RCC 7860 (cell line): Measurements from ENCODE around the gene PSORS1C2.

ENCODE experiments used
- DNase-seq: peaks from one replicate; pipeline ENCODE4 v3.0.0-alpha.2; 2015; ENCODE audit warnings: low spot score
- FAIRE-seq: peaks from 2 replicates; lab custom pipeline; 2012; peaks lifted over from hg19 to GRCh38; lab: Jason Lieb, UNC

PSORS1C2 gene

GRCh38 chr6:31115941-31116560 lies 22.8 kb downstream of the PSORS1C2 start:
- FAIRE-seq = no peak

GRCh38 chr6:31114970-31115849 lies 23.7 kb downstream of the PSORS1C2 start:
- no peak for DNase-seq

More at GRCh38 chr6:31115941-31116560, 22.8 kb downstream of the PSORS1C2 start:
- DNase-seq = no peak

GRCh38 chr6:31114541-31114878 lies 24.4 kb downstream of the PSORS1C2 start, which contains the start of gene PSORS1C1:
Gene PSORS1C1, plus strand, starts transcription at chr6:31114800. Its CDS starts 14,833 bp downstream, at chr6:31129633.
- FAIRE-seq = peak; percentile 86
- peak; percentile 85 for DNase-seq

More at GRCh38 chr6:31114970-31115849, 23.7 kb downstream of the PSORS1C2 start:
- no peak for FAIRE-seq

- peak; percentile 34 for DNase-seq
- FAIRE-seq = no peak
Observed at GRCh38 chr6:31113861-31114540, 24.9 kb downstream of the PSORS1C2 start.

GRCh38 chr6:31112478-31112877 lies 26.4 kb downstream of the PSORS1C2 start, which contains the start of gene C6orf15:
Gene C6orf15, minus strand, starts transcription at chr6:31112575. Its CDS starts 20 bp downstream, at chr6:31112555.
- no peak for DNase-seq
- FAIRE-seq = no peak

- no peak for DNase-seq
- no peak for FAIRE-seq
Observed at GRCh38 chr6:31111712-31112111, 27.2 kb downstream of the PSORS1C2 start.

- FAIRE-seq (no peak), DNase-seq (no peak)
Observed at GRCh38 chr6:31110825-31111582, 27.9 kb downstream of the PSORS1C2 start.

DNA sequence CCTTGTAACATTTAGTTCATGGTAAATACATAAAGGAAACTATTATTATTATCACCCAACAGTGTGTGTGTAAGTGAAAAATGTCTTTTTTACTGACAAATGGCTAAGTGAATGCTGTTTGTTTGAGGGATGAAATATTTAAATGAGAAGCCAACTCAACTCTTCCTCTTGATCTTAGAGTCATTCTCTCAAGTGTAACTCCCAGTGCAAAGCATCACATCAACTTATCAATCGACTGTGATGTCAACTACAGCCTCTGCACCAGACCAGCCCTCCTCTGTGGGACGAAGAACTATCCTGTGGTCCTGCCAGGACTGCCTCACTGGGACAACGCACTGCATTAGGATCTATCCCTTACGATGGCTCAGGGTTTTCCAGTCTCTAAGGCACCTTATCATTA lies 31.8 kb downstream of the PSORS1C2 start:
- FAIRE-seq = no peak
- DNase-seq = no peak

DNA sequence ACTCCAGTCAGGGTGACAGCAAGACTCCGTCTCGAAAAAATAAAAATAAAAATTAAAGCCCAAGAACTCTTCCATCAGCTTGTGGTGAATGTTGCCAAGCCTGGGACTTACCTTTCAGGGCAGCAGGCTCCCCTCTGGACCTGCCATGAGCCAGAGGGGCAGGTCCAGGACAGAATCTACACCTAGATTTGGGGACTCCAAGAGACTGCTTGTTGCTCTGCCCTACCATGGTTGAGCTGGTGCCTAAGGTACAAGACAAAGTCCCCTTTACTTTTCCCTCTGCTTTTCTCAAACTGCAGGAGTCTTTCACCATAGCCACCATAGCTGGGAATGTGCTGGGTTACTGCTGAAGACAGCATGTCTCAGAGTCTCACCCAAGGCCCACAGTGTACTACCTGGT lies 35.7 kb downstream of the PSORS1C2 start:
- DNase-seq (no peak), FAIRE-seq (no peak)

DNA sequence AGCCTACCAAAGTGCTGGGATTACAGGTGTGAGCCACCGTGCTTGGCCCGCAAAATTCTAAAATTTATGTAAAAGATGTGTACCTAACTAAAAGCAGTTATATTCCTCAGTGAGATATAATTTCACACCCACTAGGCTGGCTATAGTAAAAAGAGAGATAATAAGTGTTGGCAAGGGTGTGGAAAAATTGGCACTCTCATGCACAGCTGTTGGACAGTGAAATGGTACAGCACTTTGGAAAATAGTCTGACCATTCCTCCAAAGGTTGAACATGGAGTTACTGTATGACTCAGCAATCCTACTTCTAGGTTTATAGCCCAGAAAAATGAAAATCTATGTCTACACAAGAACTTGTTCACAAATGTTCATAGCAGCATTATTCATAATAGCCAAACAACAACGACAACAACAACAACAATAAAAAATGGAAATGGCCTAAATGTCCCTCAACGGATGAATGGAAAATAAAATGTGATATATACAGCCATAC lies 40.4 kb downstream of the PSORS1C2 start:
- no peak for FAIRE-seq
- no peak for DNase-seq

DNA sequence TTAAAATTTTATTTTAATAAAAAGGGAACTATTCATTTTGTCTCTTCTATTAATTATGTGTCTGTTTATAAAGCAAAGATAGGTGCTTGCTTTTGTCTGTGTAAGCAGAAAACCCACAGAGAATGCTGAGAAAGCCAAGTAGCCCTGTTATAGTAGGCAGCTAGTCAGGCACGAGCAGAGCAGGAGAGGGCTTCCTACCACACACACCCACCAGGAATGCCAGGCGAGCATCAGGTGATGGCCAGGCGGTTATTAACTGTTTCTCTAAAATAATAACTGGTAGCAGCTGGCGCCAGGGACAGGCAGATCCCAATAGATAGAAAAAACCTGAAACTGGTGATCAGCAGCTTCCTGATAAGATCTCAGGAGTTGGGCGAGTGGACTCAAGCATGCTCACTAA lies 42.2 kb downstream of the PSORS1C2 start:
- no peak for DNase-seq
- FAIRE-seq = no peak

DNA sequence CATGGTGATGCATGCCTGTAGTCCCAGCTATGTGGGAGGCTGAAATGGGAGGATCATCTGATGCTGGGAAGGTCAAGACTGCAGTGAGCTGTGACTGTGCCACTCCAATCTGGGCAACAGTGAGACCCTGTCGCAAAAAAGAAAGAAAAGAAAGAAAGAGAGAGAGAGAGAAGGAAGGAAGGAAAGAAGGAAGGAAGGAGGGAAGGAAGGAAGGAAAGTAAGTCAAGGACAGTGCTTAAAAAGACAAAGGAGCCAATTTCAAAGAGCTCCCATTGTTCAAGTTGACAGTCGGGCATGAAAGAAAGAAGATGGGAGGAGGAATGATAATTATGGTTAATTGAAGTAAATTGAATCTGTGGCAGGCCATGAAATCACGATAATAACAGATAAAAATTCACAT lies 42.7 kb downstream of the PSORS1C2 start:
- FAIRE-seq (no peak), DNase-seq (no peak)

DNA sequence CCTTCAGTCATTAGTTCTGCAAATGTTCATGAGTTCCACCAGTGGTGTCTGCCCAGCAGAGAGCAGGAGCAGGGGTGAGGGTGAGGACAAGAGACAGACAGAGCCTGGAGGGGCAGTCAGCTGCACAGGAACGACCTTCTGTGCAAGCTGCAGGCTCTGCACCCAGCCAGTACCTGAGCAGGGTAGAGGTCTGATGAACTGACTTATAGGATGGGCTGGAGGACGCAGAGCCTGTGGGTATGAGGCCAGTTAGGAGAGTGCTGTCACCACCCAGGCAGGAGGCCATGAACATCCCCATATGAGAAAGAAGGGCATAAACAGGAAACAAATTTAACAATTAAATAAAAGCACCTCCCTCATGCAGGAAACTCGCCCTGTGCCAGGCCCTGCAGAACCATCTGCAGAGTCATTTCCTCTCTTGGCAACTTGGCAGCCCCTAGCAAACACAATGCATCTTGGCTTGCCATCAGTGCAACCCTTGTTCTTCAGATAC lies 44.4 kb downstream of the PSORS1C2 start:
- DNase-seq (no peak), FAIRE-seq (no peak)

- no peak for DNase-seq
- no peak for FAIRE-seq
Observed at GRCh38 chr6:31092769-31093505, 45.9 kb downstream of the PSORS1C2 start.

GRCh38 chr6:31092238-31092637 lies 46.6 kb downstream of the PSORS1C2 start:
- FAIRE-seq = no peak
- DNase-seq = no peak

GRCh38 chr6:31091680-31092079 lies 47.2 kb downstream of the PSORS1C2 start:
- FAIRE-seq = no peak
- DNase-seq = no peak

DNA sequence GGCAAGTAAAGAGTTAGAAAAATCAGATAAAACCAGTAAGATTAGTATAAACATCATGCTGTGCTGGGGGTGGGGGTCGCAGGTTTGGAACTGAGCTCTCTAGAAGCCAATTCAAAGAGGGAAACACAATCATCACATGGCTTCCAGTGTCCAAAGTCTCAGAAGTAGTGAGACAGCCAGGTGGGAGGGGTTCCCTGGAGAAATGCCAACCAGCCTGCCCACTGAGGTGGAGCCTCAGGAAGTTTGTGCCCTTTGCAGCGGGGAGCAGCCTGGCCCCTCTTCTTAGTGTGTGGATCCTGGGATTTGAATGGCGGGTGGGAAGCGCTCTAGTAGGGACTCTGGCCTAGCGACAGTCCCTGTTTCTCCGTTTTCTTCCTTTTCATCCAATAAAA lies 47.9 kb downstream of the PSORS1C2 start:
- no peak for DNase-seq
- no peak for FAIRE-seq

DNA sequence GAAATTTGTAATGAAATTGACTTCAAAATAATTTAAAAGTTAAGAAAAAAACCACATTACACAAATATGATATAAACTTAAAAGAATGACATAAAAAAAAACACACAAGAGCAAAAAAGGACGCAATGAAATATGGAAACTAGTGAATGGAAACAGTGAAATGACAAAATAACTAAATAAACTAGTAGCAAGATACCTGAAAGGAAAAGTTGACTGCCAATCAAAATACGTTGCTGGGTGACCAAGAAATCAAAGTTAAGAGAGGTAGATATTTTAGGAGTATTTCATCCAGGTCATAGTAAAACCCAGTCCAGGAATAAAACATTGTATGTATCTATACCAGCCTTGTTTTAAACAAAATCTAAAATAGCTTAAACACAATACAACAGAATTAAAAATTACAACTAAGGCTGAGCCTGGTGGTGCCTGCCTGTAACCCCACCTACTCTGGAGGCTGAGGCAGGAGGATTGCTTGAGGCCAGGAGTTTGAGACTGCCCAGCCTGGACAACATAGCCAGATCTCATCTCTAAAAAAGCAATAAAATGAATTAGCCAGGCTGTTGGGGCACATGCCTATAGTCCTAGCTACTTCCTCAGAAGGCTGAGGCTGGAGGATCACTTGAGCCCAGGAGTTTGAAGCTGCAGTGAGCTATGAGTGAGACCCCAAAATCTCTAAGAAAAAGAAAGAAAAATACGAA lies 48.4 kb downstream of the PSORS1C2 start:
- FAIRE-seq (no peak), DNase-seq (no peak)
